GM19351 (cell line): ENCODE measurements around the gene SPOP.
"Not testable (repeated sequence)": the region's sequence is repeated elsewhere in the genome, so short reads cannot be mapped to it uniquely, and the experiment has no call there.

Source experiments
- ATAC-seq: cut with Tn5 transposase; IDR thresholded peaks from one replicate; pipeline ENCODE4 v1.9.1; 2021; ENCODE audit warnings: mild to moderate bottlenecking, moderate library complexity; ENCODE audit not compliant: unreplicated experiment

The SPOP gene

DNA sequence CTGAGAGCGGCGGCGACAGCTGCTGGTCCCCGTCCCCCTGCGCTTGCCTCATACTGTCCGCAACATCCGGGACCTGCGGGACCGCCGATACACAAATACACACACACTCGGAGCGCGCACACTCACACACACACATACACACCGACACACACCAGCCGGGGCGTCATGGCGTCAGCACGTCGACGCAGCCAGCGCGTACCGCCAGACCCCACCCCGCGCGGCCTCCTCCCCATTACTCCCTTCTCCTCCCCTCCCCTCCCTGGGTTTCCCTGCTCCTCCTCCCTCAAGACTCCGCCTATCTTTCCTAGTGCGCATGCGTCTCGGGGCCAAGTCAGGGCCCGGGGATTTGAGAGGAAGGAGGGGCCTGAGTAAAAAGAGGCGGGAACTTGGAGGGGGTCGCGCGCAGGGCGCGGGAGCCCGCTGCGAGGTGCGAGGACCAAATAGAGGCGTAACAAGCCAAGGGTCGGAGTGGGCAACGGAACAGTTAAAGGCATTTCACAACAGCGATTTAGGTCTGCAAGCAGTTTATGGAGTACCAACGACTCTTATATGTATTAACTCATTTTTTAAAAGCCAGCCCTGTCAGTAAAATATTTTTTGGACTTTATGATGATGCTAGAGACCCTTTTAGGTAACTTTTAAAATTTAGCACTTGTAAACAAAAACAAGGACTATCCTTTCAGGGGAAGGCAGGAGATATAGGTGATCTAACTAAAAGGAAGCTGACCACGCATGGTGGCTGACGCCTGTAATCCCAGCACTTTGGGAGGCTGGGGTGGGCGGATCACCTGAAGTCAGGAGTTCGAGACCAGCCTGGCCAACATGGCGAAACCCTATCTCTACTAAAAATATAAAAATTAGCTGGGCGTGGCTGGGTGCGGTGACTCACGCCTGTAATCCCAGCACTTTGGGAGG, at the start of gene SPOP:
Gene SPOP (minus strand): TSS at position 165 of the 915 bp plus-strand sequence. CDS start 55,287 bp downstream, outside the sequence.
- ATAC-seq, result peak; percentile 74

DNA sequence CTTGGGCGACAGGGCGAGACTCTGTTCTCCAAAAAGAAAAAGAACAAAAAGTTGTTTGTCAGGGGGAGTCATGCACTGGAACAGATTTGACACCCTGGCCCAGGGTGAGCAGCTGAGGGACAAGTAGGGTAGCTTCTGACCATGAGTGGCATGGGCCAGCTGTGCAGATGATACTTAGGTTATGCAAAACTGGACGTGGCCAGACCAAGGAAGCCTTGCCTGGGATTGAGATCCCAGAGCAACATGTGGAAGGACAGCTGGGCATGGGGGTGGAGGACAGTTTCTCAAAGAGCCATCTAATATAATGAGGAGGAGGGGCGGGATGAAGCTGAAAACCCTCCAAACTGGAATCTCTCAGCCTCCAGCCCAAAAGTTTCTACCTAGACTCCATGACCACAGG, 49.5 kb upstream of the SPOP start:
- no peak for ATAC-seq

DNA sequence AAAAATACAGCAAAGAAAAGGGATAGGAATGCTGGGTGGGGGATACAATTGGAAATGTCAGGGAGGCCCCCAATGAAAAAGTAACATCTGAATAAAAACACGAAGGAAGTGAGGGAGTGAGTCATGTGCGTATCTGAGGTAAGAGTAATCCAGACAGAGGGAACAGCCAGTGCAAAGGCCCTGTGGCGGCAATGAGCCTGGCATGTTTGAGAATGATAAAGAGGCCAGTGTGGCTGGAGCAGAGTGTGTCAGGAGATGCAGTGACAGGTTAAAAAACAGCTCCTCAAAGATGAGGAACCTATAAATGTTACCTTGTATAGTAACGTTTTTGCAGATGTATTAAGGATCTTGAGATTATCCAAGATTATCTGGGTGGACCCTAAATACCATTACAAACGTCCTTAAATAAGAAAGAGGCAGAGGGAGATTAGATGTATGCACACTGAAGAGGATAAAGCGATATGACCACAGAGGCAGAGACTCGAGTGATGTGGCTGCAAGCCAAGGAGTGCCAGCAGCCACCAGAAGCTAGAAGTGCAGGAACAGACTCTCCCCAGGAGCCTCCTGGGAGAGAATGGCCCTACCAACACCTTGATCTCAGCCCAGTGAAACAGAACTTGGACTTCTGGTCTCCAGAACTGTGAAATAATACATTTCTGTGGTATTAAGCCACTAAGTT, 47.7 kb upstream of the SPOP start:
- ATAC-seq, result no peak

DNA sequence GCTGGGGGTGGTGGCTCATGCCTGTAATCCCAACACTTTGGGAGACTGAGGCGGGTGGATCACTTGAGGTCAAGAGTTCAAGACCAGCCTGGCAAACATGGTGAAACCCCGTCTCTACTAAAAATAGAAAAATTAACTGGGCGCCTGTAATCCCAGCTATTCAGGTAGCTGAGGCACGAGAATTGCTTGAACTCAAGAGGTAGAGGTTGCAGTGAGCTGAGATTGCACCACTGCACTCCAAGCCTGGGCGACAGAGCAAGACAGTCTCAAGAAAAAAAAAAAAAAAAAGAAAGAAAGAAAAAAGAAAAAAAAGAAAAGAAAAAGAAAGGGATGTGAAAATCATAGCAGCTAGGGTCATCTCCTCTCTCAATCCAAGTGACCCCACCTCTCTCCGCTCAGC, 46.7 kb upstream of the SPOP start:
- not testable (repeated sequence) for ATAC-seq

DNA sequence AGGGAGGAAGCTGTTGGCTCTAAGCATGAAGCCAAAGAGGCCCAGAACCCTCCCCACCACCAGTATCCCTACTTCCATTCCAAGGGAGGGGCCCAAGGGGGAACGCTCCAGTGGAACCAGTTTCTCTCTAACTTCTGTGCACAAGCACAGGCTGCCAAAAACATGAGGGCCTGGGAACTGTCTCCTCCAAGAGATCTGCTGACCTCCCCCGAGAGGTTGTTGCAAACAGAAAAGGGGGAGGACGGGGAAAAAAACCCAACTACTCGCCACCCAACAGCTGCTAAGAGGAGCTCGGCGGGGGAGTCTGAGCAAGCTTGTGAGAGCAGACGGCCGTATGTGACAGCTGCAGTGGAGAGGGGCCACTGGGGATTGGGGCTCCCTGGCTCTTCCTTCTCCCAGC, 45.5 kb upstream of the SPOP start:
- ATAC-seq, result no peak

DNA sequence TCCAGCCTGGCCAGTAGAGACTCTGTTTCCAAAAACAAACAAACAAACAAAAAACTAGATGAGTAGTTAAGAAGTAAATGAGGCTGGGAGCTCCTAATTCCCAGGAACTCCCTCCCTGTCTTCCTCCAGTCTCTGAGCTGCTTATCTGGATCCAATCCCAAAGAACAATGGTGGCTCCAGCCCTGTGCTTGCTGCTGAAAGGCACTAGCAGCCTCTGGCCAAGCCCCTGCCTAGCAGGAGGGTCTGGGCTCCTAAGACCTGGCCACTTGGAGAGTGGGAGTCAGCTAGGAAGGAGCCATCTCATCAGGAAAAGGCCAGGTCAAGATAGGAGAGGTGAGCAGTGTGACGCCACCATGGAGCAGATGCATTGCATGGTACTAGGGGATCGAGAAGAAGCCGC, 44.2 kb upstream of the SPOP start:
- ATAC-seq, result no peak

DNA sequence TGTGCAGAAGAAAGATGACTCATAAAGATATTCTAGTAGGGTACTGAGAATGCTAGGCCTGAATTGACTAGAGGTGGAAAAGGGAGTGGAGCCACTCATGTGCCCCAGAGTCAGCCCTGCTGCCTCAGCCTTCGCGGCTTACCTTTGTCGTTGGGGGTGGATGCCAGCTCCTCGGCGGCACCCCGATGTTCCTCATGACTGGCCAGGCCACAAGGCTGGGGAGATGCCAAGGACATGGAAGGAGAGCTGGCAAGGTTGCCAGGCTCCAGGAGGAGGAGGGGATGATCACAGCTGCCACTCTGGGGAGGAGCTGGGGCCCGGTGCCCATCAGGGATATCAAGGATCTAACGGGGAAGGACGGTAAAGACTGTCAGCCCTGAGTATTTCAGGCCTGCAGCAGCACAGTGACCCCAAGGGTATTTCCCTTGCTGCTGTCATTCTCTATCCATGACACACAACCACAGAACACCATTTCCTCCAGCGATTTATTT, 39.5 kb upstream of the SPOP start:
- no peak for ATAC-seq

DNA sequence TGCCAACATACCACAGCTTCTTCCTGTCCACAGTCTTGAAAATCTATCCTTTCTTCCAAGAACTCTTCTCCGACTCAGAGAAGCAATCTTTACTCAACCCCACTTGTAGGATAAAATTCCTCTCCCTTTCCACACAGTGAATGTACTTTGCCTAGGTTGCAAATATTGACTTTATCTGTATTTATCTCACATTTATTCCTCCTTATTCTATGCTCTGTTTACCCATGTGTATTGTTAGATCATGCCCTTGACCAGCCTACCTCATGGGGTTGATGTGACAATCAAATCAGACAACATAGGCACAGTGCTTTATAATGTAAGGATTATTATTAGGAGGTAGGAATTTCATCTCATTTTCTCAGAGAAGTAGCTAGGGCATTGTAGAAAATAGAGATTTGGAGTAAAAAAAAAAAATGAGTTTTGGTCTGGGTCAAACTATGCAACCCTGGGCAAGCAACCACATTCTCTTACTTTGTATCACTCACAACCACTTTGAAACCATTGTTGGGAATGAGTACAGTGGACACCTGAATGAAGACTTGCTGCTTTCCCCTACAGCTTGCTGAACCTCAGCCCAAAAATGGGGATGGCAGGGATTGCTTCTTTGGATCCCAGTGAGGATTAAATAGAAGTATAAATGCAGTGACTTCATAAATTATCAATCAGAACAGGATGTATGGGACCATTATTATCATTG, 38.9 kb upstream of the SPOP start:
- ATAC-seq, result no peak

DNA sequence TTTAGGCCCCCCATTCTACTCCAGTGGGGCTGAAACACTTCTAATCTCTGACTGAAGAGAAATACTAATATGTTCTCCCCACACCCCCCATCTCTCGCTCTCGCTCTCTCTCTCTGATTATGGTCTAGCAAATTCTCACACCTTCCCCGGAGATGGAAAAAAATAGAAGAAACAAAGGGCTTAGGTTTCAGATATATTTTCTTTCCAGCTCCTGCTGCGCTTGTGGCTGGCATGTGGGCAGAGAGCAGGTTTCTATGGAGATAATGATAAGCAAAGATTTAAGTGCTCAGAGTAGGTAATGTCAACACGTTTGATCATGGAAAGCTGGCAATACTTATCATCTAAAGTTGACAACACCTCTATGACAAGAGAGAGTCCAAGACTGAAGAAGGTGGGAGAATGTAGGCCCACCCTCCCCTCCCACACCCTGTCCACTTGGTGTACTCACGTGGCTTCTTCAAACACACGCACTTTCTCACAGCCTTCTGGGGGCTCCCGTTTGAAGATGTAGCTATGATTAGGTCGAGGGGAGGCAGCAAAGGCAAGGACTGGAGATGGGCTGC, 37.9 kb upstream of the SPOP start:
- ATAC-seq, result no peak

DNA sequence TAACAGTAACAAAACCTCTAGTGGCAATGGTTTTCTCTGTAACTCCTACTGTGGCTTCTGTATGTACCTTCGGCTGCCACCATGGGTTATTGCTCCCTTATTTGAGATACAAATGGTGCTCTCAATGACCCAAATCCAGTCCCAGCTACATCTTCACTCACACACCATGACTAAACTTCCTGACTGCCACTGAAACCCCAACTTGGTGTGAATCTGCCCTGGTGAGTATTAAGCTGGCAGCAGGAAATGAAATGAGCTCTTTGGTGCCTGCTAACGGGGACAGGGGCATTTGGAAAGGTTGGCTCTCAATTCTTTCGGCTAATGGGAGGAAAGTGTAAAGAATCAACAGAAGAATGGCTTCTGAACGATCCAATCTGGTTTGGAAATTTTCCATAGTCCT, 37.3 kb upstream of the SPOP start:
- ATAC-seq, result no peak

DNA sequence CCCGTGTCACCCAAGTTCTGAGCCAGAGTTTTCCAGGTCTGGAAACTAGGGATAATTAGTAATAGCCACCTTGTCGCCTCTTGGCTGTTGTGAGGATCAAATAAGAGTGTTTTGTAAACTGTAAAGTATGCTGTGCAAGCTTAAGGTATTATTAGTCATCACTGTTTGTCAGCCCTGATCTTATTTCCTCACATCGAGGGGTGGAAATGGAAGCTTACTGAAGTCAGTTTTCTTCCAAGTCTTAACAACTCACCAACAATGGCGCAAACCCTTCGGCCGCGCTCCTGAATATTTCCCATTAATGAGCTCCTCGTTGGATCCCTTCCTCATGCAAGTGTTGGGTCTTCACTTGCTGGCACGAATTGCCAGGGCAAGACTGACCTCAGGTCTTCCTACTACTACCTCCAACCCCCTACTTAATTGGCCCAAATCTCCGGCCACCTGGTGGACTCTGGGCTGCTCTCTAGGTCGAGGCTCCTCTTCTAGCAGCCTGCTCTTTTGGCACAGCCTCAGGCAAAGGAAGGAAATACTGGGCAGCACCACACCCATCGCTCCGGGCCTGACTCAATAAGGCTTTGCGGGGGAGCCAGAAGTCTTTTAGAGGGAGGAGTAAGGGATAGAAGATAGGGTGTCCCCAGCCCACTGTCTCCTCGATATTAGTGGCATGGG, 30.8 kb upstream of the SPOP start:
- no peak for ATAC-seq

DNA sequence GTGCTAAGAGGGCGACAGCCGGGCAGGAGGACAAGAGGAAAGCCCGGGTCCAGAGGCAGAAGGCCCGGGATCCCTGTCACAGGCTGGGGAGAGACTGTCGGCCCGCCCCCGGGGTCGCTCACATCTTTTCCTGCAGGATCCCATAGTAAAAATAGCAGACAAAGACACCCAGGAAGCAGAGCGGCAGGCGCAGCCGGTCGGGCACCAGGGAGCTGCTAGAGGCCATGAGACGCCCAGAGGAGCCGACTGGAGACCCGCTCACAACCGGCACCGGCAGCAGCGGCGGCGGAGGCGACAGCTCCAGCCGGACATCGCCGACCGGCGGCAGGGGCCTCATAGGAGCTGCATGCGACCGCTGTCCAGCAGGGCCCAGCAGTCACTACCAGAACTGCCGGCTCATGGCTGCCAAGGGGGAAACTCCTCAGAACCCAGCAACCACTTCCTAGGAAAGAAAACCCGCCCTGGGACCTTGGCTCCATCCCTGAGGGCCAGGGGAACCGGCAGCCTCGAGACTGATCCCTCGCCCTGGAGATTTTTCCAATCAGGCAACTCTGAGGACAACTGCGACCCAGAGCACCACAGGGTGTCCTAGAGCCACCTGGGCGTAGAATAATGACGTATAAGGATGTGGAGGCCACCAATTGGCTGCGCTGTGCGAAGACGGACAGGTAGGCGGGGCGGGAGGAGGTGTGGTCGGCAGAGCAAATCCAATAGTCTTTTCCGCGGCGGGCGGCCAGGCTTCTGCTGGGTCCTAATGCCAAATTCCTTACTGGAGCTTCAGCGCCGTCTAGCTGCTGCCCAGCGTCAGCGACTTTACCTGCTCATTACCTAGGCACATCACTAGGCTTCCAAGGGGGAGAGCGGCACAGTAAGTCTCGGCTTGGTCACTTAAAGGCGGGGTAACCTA, 30.0 kb upstream of the SPOP start, which contains the start of gene SLC35B1:
Gene SLC35B1 (minus strand): TSS at position 357 of the 907 bp plus-strand sequence. CDS start 131 bp downstream, at position 226.
- ATAC-seq, result peak; percentile 97

DNA sequence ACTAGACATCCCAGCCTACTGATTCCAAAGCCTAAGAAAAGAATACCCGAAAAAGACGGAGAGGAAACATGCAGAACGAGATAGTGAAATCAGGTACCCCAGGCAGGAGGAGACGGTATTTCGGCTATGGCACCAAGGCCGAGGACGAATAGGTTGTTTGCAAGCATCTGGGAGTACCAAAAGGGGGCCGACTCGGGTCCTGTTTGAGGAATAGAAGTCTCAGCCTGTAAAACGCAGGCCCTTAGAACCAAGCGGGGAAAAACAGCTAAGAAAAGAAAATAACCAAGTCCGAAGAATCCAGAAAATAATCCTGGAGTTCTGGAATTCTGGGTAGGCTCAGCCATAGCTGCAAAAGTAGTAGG, 29.3 kb upstream of the SPOP start:
- ATAC-seq, result no peak

DNA sequence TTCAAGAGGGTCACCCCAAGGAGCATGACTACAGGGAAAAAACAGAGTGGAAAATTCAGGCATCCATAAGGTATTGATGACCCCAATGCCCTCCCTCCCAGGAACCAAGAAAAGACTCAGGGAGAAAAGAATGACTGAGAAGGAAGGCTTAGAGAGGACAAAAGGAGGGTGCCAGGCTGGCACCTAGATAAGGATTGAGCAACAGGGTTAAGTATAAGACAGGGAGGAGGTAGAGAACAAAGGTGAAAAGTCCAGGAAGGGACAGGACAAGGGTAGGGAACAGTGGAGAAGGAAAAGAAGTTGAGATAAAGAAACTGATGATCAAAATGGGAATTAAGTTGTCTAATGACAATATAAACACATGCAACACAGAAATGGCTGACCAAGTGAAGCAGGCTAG, 27.4 kb upstream of the SPOP start:
- ATAC-seq, result no peak

DNA sequence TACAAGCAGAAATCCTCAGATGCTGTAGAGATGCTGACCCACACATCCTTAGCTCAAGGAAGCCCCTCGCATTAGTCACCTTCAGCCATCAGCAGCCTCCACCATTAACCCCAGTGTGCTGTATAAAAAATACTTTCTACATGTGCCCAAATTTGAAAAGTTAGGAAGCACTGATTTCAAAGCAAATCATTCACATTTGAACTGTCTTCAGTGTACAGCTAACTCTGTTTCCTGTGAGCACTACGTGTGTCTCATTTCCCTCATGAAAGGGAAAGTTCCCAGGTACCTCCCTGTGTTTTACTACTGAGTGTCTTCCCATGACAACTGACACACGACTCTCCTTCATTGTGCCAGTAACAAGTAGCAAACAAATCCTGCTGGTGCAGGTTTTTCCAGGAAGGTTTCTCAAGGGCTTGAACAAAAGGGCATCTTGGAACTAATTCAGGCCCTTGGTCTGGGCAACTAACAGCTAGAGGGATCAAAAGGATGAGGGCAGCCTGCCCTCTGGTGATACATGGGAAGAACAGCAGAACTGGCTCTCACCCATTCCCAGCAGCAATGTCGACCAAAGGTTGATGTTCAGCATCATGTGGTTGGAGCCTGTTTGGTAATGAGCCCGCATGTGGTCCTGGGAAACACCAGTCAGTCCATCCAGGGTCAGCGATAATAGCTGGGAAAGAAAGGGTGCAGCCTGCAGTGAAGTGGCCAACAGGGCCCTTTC, 25.8 kb upstream of the SPOP start:
- ATAC-seq, result no peak

DNA sequence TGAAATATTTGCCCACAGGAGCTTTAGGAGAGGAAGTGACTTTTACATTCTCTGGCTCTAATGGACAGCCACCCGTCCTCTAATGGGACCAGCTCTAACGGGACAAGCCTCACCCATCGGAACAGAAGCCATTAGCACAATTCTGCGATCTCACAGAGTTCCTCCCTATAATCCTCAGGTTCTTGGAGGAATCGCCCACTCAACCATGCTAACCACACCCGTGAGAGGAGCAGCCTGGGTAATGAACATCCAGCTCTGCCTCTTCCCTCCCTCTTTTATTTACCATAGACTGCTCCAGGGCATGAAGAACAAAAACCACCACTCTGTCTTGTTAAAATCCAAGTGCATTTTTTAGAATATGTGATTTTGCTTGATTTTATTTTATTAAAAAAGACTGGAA, 23.1 kb upstream of the SPOP start:
- ATAC-seq, result no peak

DNA sequence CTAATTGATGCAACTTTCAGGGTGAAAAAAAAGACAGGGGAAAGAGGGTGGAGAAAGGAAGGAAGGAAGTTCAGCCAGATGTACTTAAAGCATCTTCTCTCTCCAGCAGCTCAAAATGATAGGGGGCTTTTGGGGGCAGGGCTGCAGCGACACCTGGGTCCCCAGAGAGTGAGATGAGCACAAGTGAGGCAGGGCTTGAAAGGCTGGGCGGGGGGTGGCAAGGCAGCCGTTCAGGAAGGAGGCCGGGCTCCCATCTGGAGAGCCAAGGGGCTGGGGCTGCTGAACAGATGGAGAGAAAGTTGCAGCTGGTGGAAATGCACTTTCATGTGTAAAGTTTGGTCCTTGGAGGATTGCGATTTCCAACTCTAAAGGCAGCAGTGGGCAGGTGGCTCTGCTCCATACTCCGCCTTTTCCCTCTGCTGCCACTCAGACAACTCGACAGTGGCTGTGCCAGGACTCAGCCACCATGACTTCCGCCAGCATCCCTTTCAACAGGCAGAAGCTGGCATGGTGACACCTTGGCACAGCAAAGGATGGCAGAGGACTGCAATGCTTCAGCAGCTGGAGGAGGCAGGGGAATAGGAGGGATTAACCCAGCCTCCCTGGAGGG, 22.2 kb upstream of the SPOP start:
- no peak for ATAC-seq

DNA sequence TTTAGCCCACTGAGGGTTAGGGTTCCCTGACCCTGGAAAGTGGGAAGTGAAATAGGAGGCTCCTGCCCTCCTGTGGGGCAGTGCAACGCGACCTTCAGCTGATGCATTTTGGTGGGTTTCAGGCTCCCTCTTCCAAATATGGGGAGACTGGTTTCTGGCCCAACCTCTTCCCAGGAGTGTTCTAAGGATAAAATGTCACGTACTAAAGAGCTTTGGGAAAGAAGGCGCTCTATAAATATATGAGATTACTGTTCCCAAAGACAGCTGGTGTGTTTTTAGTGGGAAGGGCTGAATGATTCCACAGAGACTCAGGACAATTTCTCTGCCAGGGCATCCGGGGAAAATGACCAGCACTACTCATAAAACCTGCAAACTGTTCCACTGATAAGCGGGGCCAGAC, 20.1 kb upstream of the SPOP start:
- ATAC-seq, result no peak
